ENCODE measurements around the gene ANKRD29.

GRCh38 chr18:23623040-23623439 lies 39.7 kb downstream of the ANKRD29 start:
- TF ChIP-seq TAF1 (IDR thresholded peaks at IDR 0.05; ENCODE audit: borderline replicate concordance, insufficient read depth, low read length), result no peak
- no peak for TF ChIP-seq POLR2AphosphoS5 (IDR thresholded peaks at IDR 0.05; ENCODE audit: low read depth, low read length)
